ENCODE data around the gene AMER1. TPM values are rescaled to one million over a fixed set of nuclear protein-coding genes. Genes with fewer than 3 reads are reported as not detected.

The AMER1 gene
- total RNA-seq, 1 experiment from 2014 or later, result 6.7 TPM

DNA sequence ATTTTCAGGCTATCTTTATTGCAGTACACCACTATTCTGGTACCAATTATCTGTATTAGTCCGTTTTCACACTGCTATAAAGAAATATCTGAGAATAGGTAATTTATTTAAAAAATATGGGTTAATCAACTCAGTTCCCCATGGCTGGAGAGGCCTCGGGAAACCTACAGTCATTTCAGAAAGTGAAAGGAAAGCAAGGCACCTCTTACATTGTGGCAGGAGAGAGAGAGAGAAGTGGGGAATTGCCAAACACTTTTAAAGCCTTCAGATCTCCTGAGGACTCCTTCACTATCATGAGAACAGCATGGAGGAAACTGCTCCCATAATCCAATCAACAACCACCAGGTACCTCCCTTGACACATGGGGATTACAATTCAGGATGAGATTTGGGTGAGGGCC, 54.7 kb downstream of the AMER1 start:
- H3K27ac Mint-ChIP-seq (ENCODE audit: unreplicated experiment), result no peak overlapping the region
- DNase-seq, result no peak
- H3K27me3 Mint-ChIP-seq (ENCODE audit: unreplicated experiment), result no peaks in the 10 kb centered on the region
- no TSS peak for BruUV-seq (replicated peaks)
- no peaks in the 10 kb centered on the region for H3K4me1 Mint-ChIP-seq (ENCODE audit: low read depth, unreplicated experiment)
- no peaks in the 10 kb centered on the region for H3K36me3 Mint-ChIP-seq (ENCODE audit: insufficient read depth, unreplicated experiment)
- H3K4me3 Mint-ChIP-seq (ENCODE audit: low read depth, unreplicated experiment), result no peak overlapping the region
- no peak for TF ChIP-seq CTCF (IDR thresholded peaks at IDR 0.05; ENCODE audit: unreplicated experiment)
- intact Hi-C loops (cut with micrococcal nuclease; ENCODE audit: unreplicated experiment), result no loop called here
- CTCF ChIA-PET, result no interaction called here
- peaks cover 9% of the 10 kb centered on the region for H3K9me3 Mint-ChIP-seq (ENCODE audit: low read depth, unreplicated experiment)

Other genes with a start within 250 kb of the AMER1 start
- gene ASB12, start 24.9 kb upstream of the AMER1 start, total RNA-seq (2022), result not detected in 2 replicates
- 3.0 and 3.2 TPM in 2 replicates for gene MTMR8, start 189.7 kb upstream of the AMER1 start, total RNA-seq (2022)